HEK293 (cell line): ENCODE data around the gene TMEM186.
A peak's percentile ranks its signal among the peaks of the same experiment; 100 is the strongest.

Experiments
- CTCF ChIA-PET: fragments of 350-600 bp; formaldehyde crosslinking; extraction: SDS; loops from one replicate; lab custom pipeline; 2021; ENCODE audit warnings: antibody characterized with exemption; lab: Yijun Ruan, JAX
- POLR2A ChIA-PET: fragments of 300-600 bp; formaldehyde crosslinking; extraction: SDS; loops from one replicate; lab custom pipeline; 2020; ENCODE audit warnings: antibody characterized with exemption, inconsistent platforms; lab: Yijun Ruan, JAX
- H3K27ac ChIP-seq: fragments of 200-500 bp; sonication (Bioruptor generic); 2 replicates; pipeline ENCODE4 v1.5.1; 2014; ENCODE audit warnings: low read depth, low read length, control low read depth, inconsistent platforms; ENCODE audit errors: extremely low read depth
- H3K36me3 ChIP-seq, 2 experiments: fragments of 200-500 bp in 1 of 2; sonication (Bioruptor generic) in 1 of 2; 1 replicate in 1 of 2; 2 replicates in 1 of 2; pipeline ENCODE4 v1.5.1; 2014 to 2017; ENCODE audit warnings: inconsistent platforms in 2 of 2, low read length in 2 of 2; ENCODE audit not compliant: control insufficient read depth in 2 of 2, insufficient read depth in 1 of 2
- H3K4me1 ChIP-seq: fragments of 200-500 bp; sonication (Bioruptor generic); 2 replicates; pipeline ENCODE4 v1.5.1; 2014; ENCODE audit warnings: mild to moderate bottlenecking, low read length, inconsistent platforms; ENCODE audit not compliant: control insufficient read depth, insufficient read depth
- H3K4me3 ChIP-seq: 2 replicates; pipeline ENCODE4 v1.5.1; 2011; ENCODE audit warnings: low read depth, mild to moderate bottlenecking, control low read depth, low read length, moderate library complexity
- H3K9me3 ChIP-seq: fragments of 200-500 bp; sonication (Bioruptor generic); 2 replicates; pipeline ENCODE4 v1.5.1; 2014; ENCODE audit warnings: low read depth, low read length, inconsistent platforms; ENCODE audit not compliant: control insufficient read depth, insufficient read depth
- AEBP2 ChIP-seq: fragments of 450-650 bp; formaldehyde crosslinking; IDR thresholded peaks from 2 replicates; pipeline ENCODE4 v1.5.1; 2016; ENCODE audit warnings: missing biosample characterization, missing genetic modification characterization, borderline replicate concordance
- MZF1 ChIP-seq: fragments of 450-650 bp; formaldehyde crosslinking; IDR thresholded peaks from 2 replicates; pipeline ENCODE4 v1.5.1; 2017; ENCODE audit warnings: missing biosample characterization, missing genetic modification characterization, borderline replicate concordance
- PBX3 ChIP-seq: sonication (generic); formaldehyde crosslinking; IDR thresholded peaks from 2 replicates; pipeline ENCODE4 v1.8.1; 2022; ENCODE audit warnings: mild to moderate bottlenecking, moderate library complexity, missing genetic modification reagents
- SALL2 ChIP-seq: fragments of 450-650 bp; formaldehyde crosslinking; IDR thresholded peaks from 2 replicates; pipeline ENCODE4 v1.5.0; 2017; ENCODE audit warnings: missing biosample characterization, mild to moderate bottlenecking, missing genetic modification characterization, borderline replicate concordance
- SETDB1 ChIP-seq: IDR thresholded peaks from one replicate; pipeline ENCODE4 v1.6.1; 2017; ENCODE audit warnings: mild to moderate bottlenecking, low read length, moderate library complexity, mixed read lengths; ENCODE audit not compliant: insufficient read length
- SP2 ChIP-seq: fragments of 450-650 bp; formaldehyde crosslinking; IDR thresholded peaks from 2 replicates; pipeline ENCODE4 v1.5.1; 2016; ENCODE audit warnings: missing biosample characterization, missing genetic modification characterization
- SP3 ChIP-seq: fragments of 450-650 bp; formaldehyde crosslinking; IDR thresholded peaks from 2 replicates; pipeline ENCODE4 v1.5.1; 2016; ENCODE audit warnings: missing biosample characterization, missing genetic modification characterization
- YY1 ChIP-seq: fragments of 450-650 bp; formaldehyde crosslinking; IDR thresholded peaks from 2 replicates; pipeline ENCODE4 v1.5.1; 2018; ENCODE audit warnings: missing biosample characterization, missing genetic modification characterization
- ZBTB7A ChIP-seq: fragments of 450-650 bp; formaldehyde crosslinking; IDR thresholded peaks from 2 replicates; pipeline ENCODE4 v1.5.1; 2016; ENCODE audit warnings: low read depth, missing biosample characterization, missing genetic modification characterization
- ZNF112 ChIP-seq: fragments of 450-650 bp; formaldehyde crosslinking; IDR thresholded peaks from 2 replicates; pipeline ENCODE4 v1.5.0; 2017; ENCODE audit warnings: missing biosample characterization, missing genetic modification characterization
- ZNF133 ChIP-seq: fragments of 450-650 bp; formaldehyde crosslinking; IDR thresholded peaks from 2 replicates; pipeline ENCODE4 v1.5.1; 2016; ENCODE audit warnings: missing biosample characterization, missing genetic modification characterization
- ZNF280C ChIP-seq: fragments of 450-650 bp; formaldehyde crosslinking; IDR thresholded peaks from 2 replicates; pipeline ENCODE4 v1.5.1; 2016; ENCODE audit warnings: missing biosample characterization, missing genetic modification characterization
- ZNF404 ChIP-seq: fragments of 450-650 bp; formaldehyde crosslinking; IDR thresholded peaks from 2 replicates; pipeline ENCODE4 v1.5.1; 2017; ENCODE audit warnings: missing biosample characterization, missing genetic modification characterization
- ZNF514 ChIP-seq: fragments of 450-650 bp; formaldehyde crosslinking; IDR thresholded peaks from 2 replicates; pipeline ENCODE4 v1.5.1; 2016; ENCODE audit warnings: missing biosample characterization, missing genetic modification characterization
- ZNF585B ChIP-seq: fragments of 450-650 bp; formaldehyde crosslinking; IDR thresholded peaks from 2 replicates; pipeline ENCODE4 v1.5.1; 2016; ENCODE audit warnings: missing biosample characterization, missing genetic modification characterization
- ZNF654 ChIP-seq: fragments of 450-650 bp; formaldehyde crosslinking; IDR thresholded peaks from 2 replicates; pipeline ENCODE4 v1.5.1; 2016; ENCODE audit warnings: low read depth, missing biosample characterization, missing genetic modification characterization
- ZNF768 ChIP-seq: fragments of 450-650 bp; formaldehyde crosslinking; IDR thresholded peaks from 2 replicates; pipeline ENCODE4 v1.5.1; 2018; ENCODE audit warnings: missing biosample characterization, mild to moderate bottlenecking, missing genetic modification characterization
- ZNF791 ChIP-seq: fragments of 450-650 bp; formaldehyde crosslinking; IDR thresholded peaks from 2 replicates; pipeline ENCODE4 v1.5.1; 2016; ENCODE audit warnings: missing biosample characterization, missing genetic modification characterization

Gene TMEM186

GRCh38 chr16:8795818-8796217 is 1.6 kb downstream of the TMEM186 start:
- peaks cover 4 to 18% of the 10 kb centered on the region in 2 experiments; a peak in 2 of 3 replicates for H3K36me3 ChIP-seq
- no peak overlapping the region for H3K4me3 ChIP-seq
- H3K27ac ChIP-seq, result no peak overlapping the region
- CTCF ChIA-PET, result interaction anchor here (0.6 to 2.9 kb wide), 3 partner anchors 16 to 134 kb away, joined by 3 to 12 read pairs (median 8); no protein-coding TSS in a partner anchor
- POLR2A ChIA-PET, result interaction anchor here (0.6 kb wide), 1 partner anchor 317 kb away, joined by 7 read pairs; no protein-coding TSS in a partner anchor
- H3K4me1 ChIP-seq, result no peaks in the 10 kb centered on the region
- TF ChIP-seq ZNF112 (no peak), ZNF404 (tag by site-specific recombination) (no peak), YY1 (tag by site-specific recombination) (no peak), PBX3 (CRISPR knock-in tag) (no peak), SALL2 (tag by site-specific recombination) (no peak), ZNF585B (tag by site-specific recombination) (no peak), AEBP2 (tag by site-specific recombination) (no peak), SP3 (no peak), ZBTB7A (tag by site-specific recombination) (no peak), SETDB1 (no peak), SP2 (tag by site-specific recombination) (no peak), ZNF514 (no peak), ZNF768 (tag by site-specific recombination) (no peak), MZF1 (tag by site-specific recombination) (no peak), ZNF280C (tag by site-specific recombination) (no peak), ZNF133 (no peak)
- no peaks in the 10 kb centered on the region for H3K9me3 ChIP-seq

- CTCF ChIA-PET, result no interaction called here
- peaks cover 2 to 15% of the 10 kb centered on the region in 2 experiments; a peak in 2 of 3 replicates for H3K36me3 ChIP-seq
- no peaks in the 10 kb centered on the region for H3K4me1 ChIP-seq
- no peak overlapping the region for H3K4me3 ChIP-seq
- H3K9me3 ChIP-seq, result no peaks in the 10 kb centered on the region
- H3K27ac ChIP-seq, result no peak overlapping the region
- TF ChIP-seq ZNF654 (peak; percentile 16; the same call in 1 of the 2 replicates), ZNF791 (tag by site-specific recombination) (no peak)
- POLR2A ChIA-PET, result interaction anchor here (0.6 kb wide), 1 partner anchor 318 kb away, joined by 7 read pairs; no protein-coding TSS in a partner anchor
Measured at GRCh38 chr16:8795091-8795490, 2.3 kb downstream of the TMEM186 start.
